Activated naive CD4-positive, alpha-beta T cell treated with anti-CD3 and anti-CD28 coated beads for 36 hours (primary cell): ENCODE data around the gene HLA-DMB. TPM values are rescaled to one million over a fixed set of nuclear protein-coding genes. Genes with fewer than 3 reads are reported as not detected.
A peak's percentile ranks its signal among the peaks of the same experiment; 100 is the strongest.

Experiments
- CTCF ChIA-PET: fragments of 350-600 bp; sonication (Branson Sonifier 250); formaldehyde crosslinking; loops from one replicate; lab custom pipeline; 2021; ENCODE audit warnings: antibody characterized with exemption; lab: Charles Lee
- DNase-seq: peaks from one replicate; pipeline ENCODE4 v3.0.0-alpha.2; 2020
- H3K27ac Mint-ChIP-seq: one replicate; pipeline ENCODE4 v1.8.0; 2021; ENCODE audit warnings: mild to moderate bottlenecking, mixed read lengths
- H3K27me3 Mint-ChIP-seq: one replicate; pipeline ENCODE4 v1.8.0; 2021; ENCODE audit warnings: low read depth, mixed read lengths
- H3K36me3 Mint-ChIP-seq: one replicate; pipeline ENCODE4 v1.8.0; 2021; ENCODE audit warnings: low read depth, mixed read lengths
- H3K4me1 Mint-ChIP-seq: one replicate; pipeline ENCODE4 v1.8.0; 2021; ENCODE audit warnings: low read depth, mixed read lengths
- H3K4me3 Mint-ChIP-seq: one replicate; pipeline ENCODE4 v1.8.0; 2021; ENCODE audit warnings: mild to moderate bottlenecking, moderate library complexity, mixed read lengths
- H3K9me3 Mint-ChIP-seq: one replicate; pipeline ENCODE4 v1.8.0; 2021; ENCODE audit warnings: mixed read lengths
- intact Hi-C: fragments of 100-400 bp; cut with micrococcal nuclease; formaldehyde crosslinking; loops from one replicate; pipeline ENCODE4 v1.15.1; 2023
- total RNA-seq, 2 experiments: library from RNA; stranded (reverse); gene quantifications; one replicate each; pipeline ENCODE4 v1.2.3, GENCODE V29; 2021

HLA-DMB gene
- total RNA-seq, 2 experiments from 2014 or later, result 0.76 to 1.3 TPM

GRCh38 chr6:32970413-32971241 is 29.8 kb upstream of the HLA-DMB start:
- DNase-seq, result peak; percentile 93
- intact Hi-C loops, result loop anchor here (1.0 to 10.0 kb wide), 8 partner anchors 230 to 1232 kb away; partner anchors contain the start of genes AGPAT1, CUTA, HSPA1B and RNF5
- CTCF ChIA-PET, result interaction anchor here (1.3 to 14.5 kb wide), 7 partner anchors 15 to 350 kb away, joined by 3 to 167 read pairs (median 20); partner anchors contain the start of genes HLA-DMA, HLA-DMB and TAP2
- peak overlapping the region; percentile 100 for H3K27ac Mint-ChIP-seq
- no peaks in the 10 kb centered on the region for H3K27me3 Mint-ChIP-seq
- H3K4me1 Mint-ChIP-seq, result peaks cover 24% of the 10 kb centered on the region
- H3K9me3 Mint-ChIP-seq, result no peaks in the 10 kb centered on the region
- peaks cover 63% of the 10 kb centered on the region for H3K36me3 Mint-ChIP-seq
- H3K4me3 Mint-ChIP-seq, result peak overlapping the region; percentile 93

- Mint-ChIP-seq H3K4me3 (peak overlapping the region; percentile 93), H3K36me3 (peaks cover 56% of the 10 kb centered on the region), H3K27ac (peak overlapping the region; percentile 100), H3K4me1 (peaks cover 24% of the 10 kb centered on the region), H3K9me3 (no peaks in the 10 kb centered on the region), H3K27me3 (no peaks in the 10 kb centered on the region)
- intact Hi-C loops, result loop anchor here (2.0 to 10.0 kb wide), 8 partner anchors 15 to 1231 kb away; partner anchors contain the start of genes AGPAT1, CUTA, HSPA1B and RNF5
- CTCF ChIA-PET, result interaction anchor here (1.1 to 14.5 kb wide), 6 partner anchors 15 to 351 kb away, joined by 3 to 167 read pairs (median 55); partner anchors contain the start of genes HLA-DMA, HLA-DMB and PSMB9
- DNase-seq, result peak; percentile 82
These were observed 29.0 kb upstream of the HLA-DMB start for GRCh38 chr6:32969685-32970412.

GRCh38 chr6:32968867-32969684 is 28.2 kb upstream of the HLA-DMB start:
- peak; percentile 84 for DNase-seq
- intact Hi-C loops, result loop anchor here (1.0 to 2.0 kb wide), 3 partner anchors 16 to 28 kb away; partner anchors contain the start of genes HLA-DMA and HLA-DMB
- no peaks in the 10 kb centered on the region for H3K27me3 Mint-ChIP-seq
- no peaks in the 10 kb centered on the region for H3K9me3 Mint-ChIP-seq
- peaks cover 27% of the 10 kb centered on the region for H3K4me1 Mint-ChIP-seq
- H3K36me3 Mint-ChIP-seq, result peaks cover 48% of the 10 kb centered on the region
- H3K4me3 Mint-ChIP-seq, result peak overlapping the region; percentile 93
- CTCF ChIA-PET, result interaction anchor here (0.6 to 14.5 kb wide), 9 partner anchors 14 to 351 kb away, joined by 3 to 167 read pairs (median 3); partner anchors contain the start of genes HLA-DMA, PSMB9 and TAP2
- peak overlapping the region; percentile 100 for H3K27ac Mint-ChIP-seq

GRCh38 chr6:32968093-32968866 is 27.5 kb upstream of the HLA-DMB start, which contains the start of gene BRD2:
BRD2 (plus strand) TSS chr6:32968594; CDS start chr6:32972899, 4,305 bp downstream.
- no peaks in the 10 kb centered on the region for H3K9me3 Mint-ChIP-seq
- intact Hi-C loops, result loop anchor here (1.0 to 2.0 kb wide), 3 partner anchors 15 to 27 kb away; partner anchors contain the start of genes HLA-DMA and HLA-DMB
- peak within 1 kb of the TSS; percentile 100 for H3K27ac Mint-ChIP-seq
- H3K4me3 Mint-ChIP-seq, result peak within 1 kb of the TSS; percentile 93
- CTCF ChIA-PET, result interaction anchor here (0.6 to 14.5 kb wide), 13 partner anchors 12 to 130 kb away, joined by 3 to 167 read pairs (median 4); partner anchors contain the start of genes HLA-DMA, HLA-DMB, PSMB9 and TAP2
- DNase-seq, result peak; percentile 98
- H3K36me3 Mint-ChIP-seq, result peaks cover 40% of the 10 kb centered on the region
- H3K27me3 Mint-ChIP-seq, result no peaks in the 10 kb centered on the region
- H3K4me1 Mint-ChIP-seq, result peaks cover 30% of the 10 kb centered on the region

GRCh38 chr6:32967151-32968091 is 26.6 kb upstream of the HLA-DMB start:
- H3K4me3 Mint-ChIP-seq, result peak overlapping the region; percentile 93
- intact Hi-C loops, result loop anchor here (1.0 to 2.0 kb wide), 6 partner anchors 14 to 73 kb away; partner anchors contain the start of genes HLA-DMA and HLA-DMB
- peak; percentile 58 for DNase-seq
- no peaks in the 10 kb centered on the region for H3K27me3 Mint-ChIP-seq
- H3K27ac Mint-ChIP-seq, result peak overlapping the region; percentile 100
- H3K4me1 Mint-ChIP-seq, result peaks cover 35% of the 10 kb centered on the region
- peaks cover 31% of the 10 kb centered on the region for H3K36me3 Mint-ChIP-seq
- CTCF ChIA-PET, result interaction anchor here (0.8 to 14.5 kb wide), 13 partner anchors 8 to 123 kb away, joined by 3 to 167 read pairs (median 4); partner anchors contain the start of genes HLA-DMA and HLA-DMB
- H3K9me3 Mint-ChIP-seq, result no peaks in the 10 kb centered on the region

- DNase-seq, result no peak
- CTCF ChIA-PET, result interaction anchor here (1.1 to 14.5 kb wide), 5 partner anchors 10 to 71 kb away, joined by 4 to 167 read pairs (median 26); partner anchors contain the start of gene HLA-DMA
- Mint-ChIP-seq H3K4me3 (no peak overlapping the region), H3K9me3 (no peaks in the 10 kb centered on the region), H3K27ac (no peak overlapping the region), H3K4me1 (peaks cover 48% of the 10 kb centered on the region), H3K27me3 (no peaks in the 10 kb centered on the region), H3K36me3 (peaks cover 9% of the 10 kb centered on the region)
- intact Hi-C loops, result no loop called here
These were observed 23.9 kb upstream of the HLA-DMB start for GRCh38 chr6:32964776-32965175.

- intact Hi-C loops, result no loop called here
- no peak overlapping the region for H3K4me3 Mint-ChIP-seq
- H3K36me3 Mint-ChIP-seq, result peaks cover 5% of the 10 kb centered on the region
- no peaks in the 10 kb centered on the region for H3K27me3 Mint-ChIP-seq
- CTCF ChIA-PET, result interaction anchor here (1.2 to 14.5 kb wide), 4 partner anchors 10 to 30 kb away, joined by 4 to 143 read pairs (median 20); partner anchors contain the start of gene HLA-DMA
- H3K9me3 Mint-ChIP-seq, result no peaks in the 10 kb centered on the region
- no peak for DNase-seq
- H3K27ac Mint-ChIP-seq, result no peak overlapping the region
- H3K4me1 Mint-ChIP-seq, result peaks cover 48% of the 10 kb centered on the region
These were observed 23.0 kb upstream of the HLA-DMB start for GRCh38 chr6:32963866-32964265.

- intact Hi-C loops, result no loop called here
- no peak for DNase-seq
- no peak overlapping the region for H3K4me3 Mint-ChIP-seq
- H3K36me3 Mint-ChIP-seq, result peaks cover 2% of the 10 kb centered on the region
- peaks cover 48% of the 10 kb centered on the region for H3K4me1 Mint-ChIP-seq
- H3K9me3 Mint-ChIP-seq, result no peaks in the 10 kb centered on the region
- H3K27ac Mint-ChIP-seq, result no peak overlapping the region
- no peaks in the 10 kb centered on the region for H3K27me3 Mint-ChIP-seq
- CTCF ChIA-PET, result interaction anchor here (1.0 to 14.5 kb wide), 6 partner anchors 8 to 94 kb away, joined by 3 to 143 read pairs (median 10); partner anchors contain the start of gene HLA-DMA
These were observed 21.5 kb upstream of the HLA-DMB start for GRCh38 chr6:32962213-32962826.

- CTCF ChIA-PET, result interaction anchor here (1.8 kb wide), 1 partner anchor 92 kb away, joined by 5 read pairs; no protein-coding TSS in a partner anchor
- Mint-ChIP-seq H3K27me3 (no peaks in the 10 kb centered on the region), H3K36me3 (no peaks in the 10 kb centered on the region), H3K9me3 (no peaks in the 10 kb centered on the region), H3K27ac (no peak overlapping the region), H3K4me3 (no peak overlapping the region), H3K4me1 (peaks cover 37% of the 10 kb centered on the region)
- no peak for DNase-seq
- intact Hi-C loops, result no loop called here
These were observed 19.7 kb upstream of the HLA-DMB start for GRCh38 chr6:32960563-32960962.
